Dendritic cell treated with granulocyte-macrophage colony-stimulating factor and Interleukin-4, amounts not matched to agents 40 ng/mL and 50 ng/mL, for 4 days (primary cell): ENCODE data around the gene PGAM5.

ENCODE experiments used
- H3K27ac Mint-ChIP-seq: one replicate; pipeline ENCODE4 v1.8.0; 2022; ENCODE audit warnings: mild to moderate bottlenecking, mixed read lengths
- H3K27me3 Mint-ChIP-seq: one replicate; pipeline ENCODE4 v1.8.0; 2022; ENCODE audit warnings: mild to moderate bottlenecking, mixed read lengths
- H3K36me3 Mint-ChIP-seq: one replicate; pipeline ENCODE4 v1.8.0; 2022; ENCODE audit warnings: low read depth, mixed read lengths
- H3K4me1 Mint-ChIP-seq: one replicate; pipeline ENCODE4 v1.8.0; 2022; ENCODE audit warnings: low read depth, mixed read lengths
- H3K4me3 Mint-ChIP-seq: one replicate; pipeline ENCODE4 v1.8.0; 2022; ENCODE audit warnings: mild to moderate bottlenecking, moderate library complexity, mixed read lengths
- H3K9me3 Mint-ChIP-seq: one replicate; pipeline ENCODE4 v1.8.0; 2022; ENCODE audit warnings: mixed read lengths
- intact Hi-C: fragments of 100-400 bp; cut with micrococcal nuclease; formaldehyde crosslinking; loops from one replicate; pipeline ENCODE4 v1.15.0; 2022

PGAM5 gene

GRCh38 chr12:132703641-132704040 lies 7.0 kb upstream of the PGAM5 start:
- no peaks in the 10 kb centered on the region for H3K27me3 Mint-ChIP-seq
- H3K27ac Mint-ChIP-seq: no peak overlapping the region
- peaks cover 5% of the 10 kb centered on the region for H3K4me1 Mint-ChIP-seq
- H3K4me3 Mint-ChIP-seq: no peak overlapping the region
- H3K9me3 Mint-ChIP-seq: no peaks in the 10 kb centered on the region
- H3K36me3 Mint-ChIP-seq: peaks cover 6% of the 10 kb centered on the region
- intact Hi-C loops: no loop called here

- Mint-ChIP-seq H3K27ac (no peak overlapping the region), H3K9me3 (no peaks in the 10 kb centered on the region)
Measured at GRCh38 chr12:132707241-132707640, 3.4 kb upstream of the PGAM5 start.

GRCh38 chr12:132708150-132708549 lies 2.5 kb upstream of the PGAM5 start:
- Mint-ChIP-seq H3K9me3 (no peaks in the 10 kb centered on the region), H3K27ac (no peak overlapping the region), H3K4me3 (no peak overlapping the region), H3K36me3 (peaks cover 8% of the 10 kb centered on the region), H3K4me1 (peaks cover 23% of the 10 kb centered on the region), H3K27me3 (no peaks in the 10 kb centered on the region)
- intact Hi-C loops: no loop called here

More at GRCh38 chr12:132707241-132707640, 3.4 kb upstream of the PGAM5 start:
- Mint-ChIP-seq H3K27me3 (no peaks in the 10 kb centered on the region), H3K4me3 (no peak overlapping the region), H3K36me3 (peaks cover 7% of the 10 kb centered on the region), H3K4me1 (peaks cover 16% of the 10 kb centered on the region)
- intact Hi-C loops: no loop called here

GRCh38 chr12:132710043-132710404 lies 618 bp upstream of the PGAM5 start:
- Mint-ChIP-seq H3K4me3 (peak overlapping the region; percentile 94), H3K9me3 (no peaks in the 10 kb centered on the region), H3K27me3 (no peaks in the 10 kb centered on the region), H3K4me1 (peaks cover 23% of the 10 kb centered on the region), H3K27ac (peak overlapping the region; percentile 87), H3K36me3 (peaks cover 27% of the 10 kb centered on the region)
- intact Hi-C loops: loop anchor here (2.0 kb wide), 1 partner anchor 23 kb away; the partner anchor contains the start of genes POLE and PXMP2

GRCh38 chr12:132711080-132711843 lies 620 bp downstream of the PGAM5 start:
- Mint-ChIP-seq H3K4me1 (peaks cover 23% of the 10 kb centered on the region), H3K27me3 (no peaks in the 10 kb centered on the region), H3K4me3 (peak overlapping the region; percentile 94), H3K9me3 (no peaks in the 10 kb centered on the region), H3K36me3 (peaks cover 40% of the 10 kb centered on the region), H3K27ac (peak overlapping the region; percentile 87)
- intact Hi-C loops: loop anchor here (2.0 kb wide), 1 partner anchor 24 kb away; the partner anchor contains the start of genes POLE and PXMP2

GRCh38 chr12:132713123-132713522 lies 2.5 kb downstream of the PGAM5 start:
- H3K36me3 Mint-ChIP-seq: peaks cover 58% of the 10 kb centered on the region
- intact Hi-C loops: no loop called here
- H3K9me3 Mint-ChIP-seq: no peaks in the 10 kb centered on the region

GRCh38 chr12:132715874-132716273 lies 5.2 kb downstream of the PGAM5 start:
- intact Hi-C loops: no loop called here
- Mint-ChIP-seq H3K4me3 (no peak overlapping the region), H3K27ac (no peak overlapping the region), H3K36me3 (peaks cover 78% of the 10 kb centered on the region), H3K27me3 (no peaks in the 10 kb centered on the region), H3K9me3 (no peaks in the 10 kb centered on the region), H3K4me1 (peaks cover 17% of the 10 kb centered on the region)

More at GRCh38 chr12:132713123-132713522, 2.5 kb downstream of the PGAM5 start:
- H3K27ac Mint-ChIP-seq: no peak overlapping the region
- H3K27me3 Mint-ChIP-seq: no peaks in the 10 kb centered on the region
- H3K4me1 Mint-ChIP-seq: peaks cover 23% of the 10 kb centered on the region
- H3K4me3 Mint-ChIP-seq: no peak overlapping the region

- peaks cover 16% of the 10 kb centered on the region for H3K4me1 Mint-ChIP-seq
- no peak overlapping the region for H3K27ac Mint-ChIP-seq
- H3K36me3 Mint-ChIP-seq: peaks cover 83% of the 10 kb centered on the region
- no peaks in the 10 kb centered on the region for H3K9me3 Mint-ChIP-seq
- no peaks in the 10 kb centered on the region for H3K27me3 Mint-ChIP-seq
- H3K4me3 Mint-ChIP-seq: no peak overlapping the region
- intact Hi-C loops: no loop called here
Measured at GRCh38 chr12:132716356-132716755, 5.7 kb downstream of the PGAM5 start.

- H3K4me3 Mint-ChIP-seq: no peak overlapping the region
- peaks cover 90% of the 10 kb centered on the region for H3K36me3 Mint-ChIP-seq
- H3K27me3 Mint-ChIP-seq: no peaks in the 10 kb centered on the region
- H3K4me1 Mint-ChIP-seq: peaks cover 13% of the 10 kb centered on the region
- H3K27ac Mint-ChIP-seq: no peak overlapping the region
- intact Hi-C loops: no loop called here
- H3K9me3 Mint-ChIP-seq: no peaks in the 10 kb centered on the region
Measured at GRCh38 chr12:132717011-132717410, 6.4 kb downstream of the PGAM5 start.

GRCh38 chr12:132717531-132718387 lies 7.1 kb downstream of the PGAM5 start:
- Mint-ChIP-seq H3K4me3 (no peak overlapping the region), H3K27me3 (no peaks in the 10 kb centered on the region), H3K36me3 (peaks cover 97% of the 10 kb centered on the region), H3K9me3 (no peaks in the 10 kb centered on the region), H3K4me1 (peaks cover 8% of the 10 kb centered on the region), H3K27ac (no peak overlapping the region)
- intact Hi-C loops: no loop called here

- intact Hi-C loops: no loop called here
- H3K4me3 Mint-ChIP-seq: no peak overlapping the region
- no peaks in the 10 kb centered on the region for H3K4me1 Mint-ChIP-seq
- no peaks in the 10 kb centered on the region for H3K27me3 Mint-ChIP-seq
- H3K27ac Mint-ChIP-seq: no peak overlapping the region
- H3K9me3 Mint-ChIP-seq: no peaks in the 10 kb centered on the region
- peaks cover 100% of the 10 kb centered on the region for H3K36me3 Mint-ChIP-seq
Measured at GRCh38 chr12:132718644-132719043, 8.0 kb downstream of the PGAM5 start.

- no peak overlapping the region for H3K27ac Mint-ChIP-seq
- H3K4me1 Mint-ChIP-seq: no peaks in the 10 kb centered on the region
- H3K9me3 Mint-ChIP-seq: no peaks in the 10 kb centered on the region
- intact Hi-C loops: no loop called here
- H3K36me3 Mint-ChIP-seq: peaks cover 100% of the 10 kb centered on the region
- H3K4me3 Mint-ChIP-seq: no peak overlapping the region
- H3K27me3 Mint-ChIP-seq: no peaks in the 10 kb centered on the region
Measured at GRCh38 chr12:132719141-132719953, 8.7 kb downstream of the PGAM5 start.

- Mint-ChIP-seq H3K4me1 (no peaks in the 10 kb centered on the region), H3K27me3 (no peaks in the 10 kb centered on the region), H3K27ac (no peak overlapping the region), H3K4me3 (no peak overlapping the region), H3K9me3 (no peaks in the 10 kb centered on the region), H3K36me3 (peaks cover 100% of the 10 kb centered on the region)
- intact Hi-C loops: no loop called here
Measured at GRCh38 chr12:132719954-132720324, 9.3 kb downstream of the PGAM5 start.
